Measurements from ENCODE around the gene NNT.

The NNT gene

GRCh38 chr5:43638546-43638945 is 35.6 kb downstream of the NNT start:
- H3K27ac ChIP-seq: no peak overlapping the region
- no peaks in the 10 kb centered on the region for H3K9me3 ChIP-seq
- no peak overlapping the region for H3K4me3 ChIP-seq

GRCh38 chr5:43639566-43639965 is 36.6 kb downstream of the NNT start:
- no peak for TF ChIP-seq Cebpa-rat (IDR thresholded peaks at IDR 0.05)
- peaks cover 76% of the 10 kb centered on the region for H3K36me3 ChIP-seq
- no peaks in the 10 kb centered on the region for H3K9me3 ChIP-seq

More at GRCh38 chr5:43638546-43638945, 35.6 kb downstream of the NNT start:
- Histone ChIP-seq H4K20me1 (peaks cover 63% of the 10 kb centered on the region), H3K4me1 (no peaks in the 10 kb centered on the region), H3K27me3 (no peaks in the 10 kb centered on the region), H3K9ac (no peak overlapping the region), H3K4me2 (no peak overlapping the region), H3K36me3 (peaks cover 76% of the 10 kb centered on the region)
- TF ChIP-seq Cebpa-rat (IDR thresholded peaks at IDR 0.05): no peak

GRCh38 chr5:43642428-43642827 is 39.4 kb downstream of the NNT start:
- Histone ChIP-seq H4K20me1 (peaks cover 32% of the 10 kb centered on the region), H3K4me3 (no peak overlapping the region), H3K27me3 (no peaks in the 10 kb centered on the region), H3K9me3 (no peaks in the 10 kb centered on the region), H3K4me2 (no peak overlapping the region), H3K36me3 (peaks cover 73% of the 10 kb centered on the region), H3K4me1 (no peaks in the 10 kb centered on the region), H3K9ac (no peak overlapping the region), H3K27ac (no peak overlapping the region)
- TF ChIP-seq Cebpa-rat (IDR thresholded peaks at IDR 0.05): no peak

More at GRCh38 chr5:43639566-43639965, 36.6 kb downstream of the NNT start:
- Histone ChIP-seq H4K20me1 (peaks cover 54% of the 10 kb centered on the region), H3K4me1 (no peaks in the 10 kb centered on the region), H3K4me2 (no peak overlapping the region), H3K27me3 (no peaks in the 10 kb centered on the region), H3K9ac (no peak overlapping the region), H3K27ac (no peak overlapping the region), H3K4me3 (no peak overlapping the region)

DNA sequence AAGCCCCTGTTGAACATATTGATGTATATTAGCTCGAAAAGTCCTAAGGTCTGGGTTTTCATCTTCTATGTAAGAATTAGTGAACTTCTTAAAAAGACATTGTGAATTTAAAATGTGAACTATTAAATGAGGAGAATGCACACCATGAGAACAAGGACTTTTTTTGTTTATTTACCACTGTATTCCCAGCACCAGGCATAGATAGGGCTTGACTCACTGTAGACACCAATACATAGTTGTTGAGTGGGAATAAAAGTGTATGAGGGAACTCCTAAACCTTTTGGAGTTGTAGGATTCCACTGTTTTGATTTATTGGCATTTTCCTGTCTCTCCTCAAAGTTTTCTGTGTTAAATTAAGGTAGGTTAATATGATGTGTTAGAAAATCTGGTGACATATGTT is 40.3 kb downstream of the NNT start:
- H3K9me3 ChIP-seq: no peaks in the 10 kb centered on the region
- no peak overlapping the region for H3K9ac ChIP-seq
- H3K4me2 ChIP-seq: no peak overlapping the region
- peaks cover 24% of the 10 kb centered on the region for H4K20me1 ChIP-seq
- no peak for TF ChIP-seq Cebpa-rat (IDR thresholded peaks at IDR 0.05)
- no peak overlapping the region for H3K27ac ChIP-seq
- no peaks in the 10 kb centered on the region for H3K4me1 ChIP-seq
- no peaks in the 10 kb centered on the region for H3K27me3 ChIP-seq
- no peak overlapping the region for H3K4me3 ChIP-seq
- H3K36me3 ChIP-seq: peaks cover 73% of the 10 kb centered on the region

GRCh38 chr5:43643750-43644149 is 40.8 kb downstream of the NNT start:
- H3K4me2 ChIP-seq: no peak overlapping the region
- peaks cover 24% of the 10 kb centered on the region for H4K20me1 ChIP-seq
- TF ChIP-seq Cebpa-rat (IDR thresholded peaks at IDR 0.05): no peak

DNA sequence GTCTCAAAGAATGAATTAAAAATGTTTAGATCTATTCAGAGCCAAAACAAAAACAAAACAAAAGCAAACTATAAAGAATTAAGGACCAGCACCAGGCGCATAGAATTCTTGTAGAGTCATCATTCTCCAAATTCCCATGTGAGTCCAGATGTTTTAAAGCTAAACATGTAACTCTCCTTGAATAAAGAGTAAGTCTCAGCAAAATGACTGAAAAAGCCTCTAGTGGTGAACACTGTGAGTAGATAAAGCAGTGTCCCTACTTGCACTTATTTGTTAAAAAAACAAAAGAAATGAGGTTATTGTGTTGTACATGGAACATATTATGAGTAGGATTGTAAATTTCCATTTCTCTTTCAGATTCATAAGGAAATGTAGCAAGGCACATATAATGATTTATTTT is 44.0 kb downstream of the NNT start:
- peaks cover 91% of the 10 kb centered on the region for H3K36me3 ChIP-seq
- H3K27me3 ChIP-seq: no peaks in the 10 kb centered on the region
- no peak overlapping the region for H3K9ac ChIP-seq
- H4K20me1 ChIP-seq: peaks cover 12% of the 10 kb centered on the region
- H3K4me2 ChIP-seq: no peak overlapping the region
- no peak for TF ChIP-seq Cebpa-rat (IDR thresholded peaks at IDR 0.05)
- H3K4me3 ChIP-seq: no peak overlapping the region
- no peak overlapping the region for H3K27ac ChIP-seq
- no peaks in the 10 kb centered on the region for H3K4me1 ChIP-seq
- no peaks in the 10 kb centered on the region for H3K9me3 ChIP-seq

More at GRCh38 chr5:43643750-43644149, 40.8 kb downstream of the NNT start:
- Histone ChIP-seq H3K4me1 (no peaks in the 10 kb centered on the region), H3K27ac (no peak overlapping the region), H3K36me3 (peaks cover 77% of the 10 kb centered on the region), H3K27me3 (no peaks in the 10 kb centered on the region), H3K9ac (no peak overlapping the region), H3K4me3 (no peak overlapping the region), H3K9me3 (no peaks in the 10 kb centered on the region)

GRCh38 chr5:43647789-43648188 is 44.8 kb downstream of the NNT start:
- Histone ChIP-seq H3K27ac (no peak overlapping the region), H3K9ac (no peak overlapping the region), H4K20me1 (peaks cover 4% of the 10 kb centered on the region; the same call in 1 of the 2 replicates), H3K4me1 (no peaks in the 10 kb centered on the region), H3K27me3 (no peaks in the 10 kb centered on the region), H3K4me3 (no peak overlapping the region), H3K4me2 (no peak overlapping the region), H3K9me3 (no peaks in the 10 kb centered on the region), H3K36me3 (peaks cover 92% of the 10 kb centered on the region)
- TF ChIP-seq Cebpa-rat (IDR thresholded peaks at IDR 0.05): no peak

DNA sequence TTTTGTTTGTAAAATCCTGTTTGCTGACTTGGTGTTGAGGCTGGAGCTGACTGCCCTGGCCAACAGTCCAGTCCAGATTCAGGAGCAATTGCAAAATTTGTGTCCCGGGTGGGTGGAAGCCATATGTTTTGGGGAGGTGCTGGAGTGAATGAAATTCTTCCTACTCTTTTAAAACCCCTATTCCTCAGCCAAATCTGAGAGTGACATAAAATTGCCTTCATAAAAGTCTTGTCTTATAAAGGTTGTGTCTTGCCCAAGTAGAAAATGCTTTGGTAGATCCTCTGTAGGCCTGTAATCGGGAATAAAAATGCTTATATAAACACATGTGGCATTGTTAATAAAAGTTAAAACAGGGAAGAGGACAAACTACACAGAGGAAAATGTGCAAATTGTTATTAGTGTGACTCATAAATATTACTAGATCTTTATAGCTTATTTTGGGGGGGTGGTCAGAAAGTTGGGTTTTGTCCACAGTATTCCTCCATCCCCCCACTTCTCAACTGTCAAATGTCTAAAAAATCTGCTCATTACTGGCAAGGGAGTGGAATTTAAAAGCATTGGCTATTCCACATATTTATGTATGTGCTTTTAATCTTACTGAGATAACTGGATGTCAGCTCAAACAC is 45.6 kb downstream of the NNT start:
- Histone ChIP-seq H3K36me3 (peaks cover 92% of the 10 kb centered on the region), H4K20me1 (no peaks in the 10 kb centered on the region), H3K9me3 (no peaks in the 10 kb centered on the region), H3K27ac (no peak overlapping the region), H3K4me1 (no peaks in the 10 kb centered on the region), H3K27me3 (no peaks in the 10 kb centered on the region), H3K4me2 (no peak overlapping the region), H3K4me3 (no peak overlapping the region), H3K9ac (no peak overlapping the region)
- TF ChIP-seq Cebpa-rat (IDR thresholded peaks at IDR 0.05): no peak

GRCh38 chr5:43649256-43649655 is 46.3 kb downstream of the NNT start:
- no peak overlapping the region for H3K27ac ChIP-seq
- no peak overlapping the region for H3K4me3 ChIP-seq
- no peak overlapping the region for H3K9ac ChIP-seq
- no peak for TF ChIP-seq Cebpa-rat (IDR thresholded peaks at IDR 0.05)
- no peaks in the 10 kb centered on the region for H3K27me3 ChIP-seq
- H3K36me3 ChIP-seq: peaks cover 94% of the 10 kb centered on the region
- no peaks in the 10 kb centered on the region for H3K9me3 ChIP-seq
- H3K4me2 ChIP-seq: no peak overlapping the region
- no peaks in the 10 kb centered on the region for H3K4me1 ChIP-seq
- no peaks in the 10 kb centered on the region for H4K20me1 ChIP-seq

DNA sequence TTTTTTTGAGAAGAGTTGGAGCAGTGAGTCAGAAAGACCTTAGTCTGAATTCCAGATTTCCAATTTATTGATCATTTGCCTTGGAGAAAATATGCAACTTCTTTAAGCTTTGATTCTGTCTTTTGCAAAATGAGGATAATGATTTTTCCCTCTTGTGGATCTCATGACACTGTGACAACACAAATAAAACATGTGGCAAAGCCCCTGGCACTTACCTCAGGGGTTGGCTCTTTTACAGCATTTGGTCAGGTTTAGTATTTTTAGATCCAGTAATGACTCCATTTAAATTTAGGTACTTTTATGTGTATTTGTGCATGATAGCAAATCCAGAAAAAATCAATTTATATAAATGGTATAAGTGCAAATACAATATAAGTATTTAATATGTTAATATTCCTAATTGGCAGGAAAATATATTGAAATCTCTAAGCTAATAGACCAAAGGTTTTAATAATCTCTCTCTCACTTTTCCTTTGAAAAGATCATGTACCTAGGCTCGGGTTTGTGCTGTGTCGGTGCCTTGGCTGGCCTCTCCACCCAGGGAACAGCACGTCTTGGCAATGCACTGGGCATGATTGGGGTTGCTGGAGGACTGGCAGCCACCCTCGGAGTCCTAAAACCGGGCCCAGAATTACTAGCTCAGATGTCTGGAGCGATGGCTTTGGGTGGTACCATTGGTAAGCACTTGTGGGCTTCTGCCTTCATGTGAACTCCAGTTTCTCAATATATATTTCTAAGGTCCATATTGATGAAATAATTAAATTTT is 49.7 kb downstream of the NNT start:
- no peak for TF ChIP-seq Cebpa-rat (IDR thresholded peaks at IDR 0.05)
- H3K36me3 ChIP-seq: peaks cover 98% of the 10 kb centered on the region

More for the DNA sequence above, 49.7 kb downstream of the NNT start:
- H3K27ac ChIP-seq: no peak overlapping the region
- H3K4me3 ChIP-seq: no peak overlapping the region
- H3K27me3 ChIP-seq: no peaks in the 10 kb centered on the region
- peaks cover under 1% of the 10 kb centered on the region; the same call in 1 of the 2 replicates for H3K9me3 ChIP-seq
- no peak overlapping the region for H3K4me2 ChIP-seq
- no peak overlapping the region for H3K9ac ChIP-seq
- no peaks in the 10 kb centered on the region for H3K4me1 ChIP-seq
- H4K20me1 ChIP-seq: 0 out of 2 replicates have a peak, but pooled peaks cover 8% of the 10 kb centered on the region

All from BLaER1 (cell line).